GM12875 (cell line): Measurements from ENCODE around the gene CSF2RB.

Source experiments
- H3K4me3 ChIP-seq: one replicate; pipeline ENCODE4 v1.5.1; 2011; ENCODE audit warnings: low read depth, low read length, control low read depth
- CTCF ChIP-seq: IDR thresholded peaks from 2 replicates; pipeline ENCODE4 v1.5.1; 2011; ENCODE audit warnings: low read depth, mild to moderate bottlenecking, control low read depth, inconsistent platforms, low read length, moderate library complexity, borderline replicate concordance; ENCODE audit not compliant: insufficient read depth

Gene CSF2RB

GRCh38 chr22:36936362-36937116, 23.1 kb downstream of the CSF2RB start:
- no peak for TF ChIP-seq CTCF
- H3K4me3 ChIP-seq, result no peak overlapping the region

DNA sequence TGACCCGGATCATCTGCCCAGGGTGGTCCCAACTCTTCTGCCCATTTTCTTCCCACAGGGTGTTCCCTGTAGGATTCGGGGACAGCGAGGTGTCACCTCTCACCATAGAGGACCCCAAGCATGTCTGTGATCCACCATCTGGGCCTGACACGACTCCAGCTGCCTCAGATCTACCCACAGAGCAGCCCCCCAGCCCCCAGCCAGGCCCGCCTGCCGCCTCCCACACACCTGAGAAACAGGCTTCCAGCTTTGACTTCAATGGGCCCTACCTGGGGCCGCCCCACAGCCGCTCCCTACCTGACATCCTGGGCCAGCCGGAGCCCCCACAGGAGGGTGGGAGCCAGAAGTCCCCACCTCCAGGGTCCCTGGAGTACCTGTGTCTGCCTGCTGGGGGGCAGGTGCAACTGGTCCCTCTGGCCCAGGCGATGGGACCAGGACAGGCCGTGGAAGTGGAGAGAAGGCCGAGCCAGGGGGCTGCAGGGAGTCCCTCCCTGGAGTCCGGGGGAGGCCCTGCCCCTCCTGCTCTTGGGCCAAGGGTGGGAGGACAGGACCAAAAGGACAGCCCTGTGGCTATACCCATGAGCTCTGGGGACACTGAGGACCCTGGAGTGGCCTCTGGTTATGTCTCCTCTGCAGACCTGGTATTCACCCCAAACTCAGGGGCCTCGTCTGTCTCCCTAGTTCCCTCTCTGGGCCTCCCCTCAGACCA, 24.0 kb downstream of the CSF2RB start:
- no peak overlapping the region for H3K4me3 ChIP-seq
- TF ChIP-seq CTCF, result no peak

- no peak for TF ChIP-seq CTCF
- H3K4me3 ChIP-seq, result no peak overlapping the region
Observed at GRCh38 chr22:36938028-36938425, 24.6 kb downstream of the CSF2RB start.

DNA sequence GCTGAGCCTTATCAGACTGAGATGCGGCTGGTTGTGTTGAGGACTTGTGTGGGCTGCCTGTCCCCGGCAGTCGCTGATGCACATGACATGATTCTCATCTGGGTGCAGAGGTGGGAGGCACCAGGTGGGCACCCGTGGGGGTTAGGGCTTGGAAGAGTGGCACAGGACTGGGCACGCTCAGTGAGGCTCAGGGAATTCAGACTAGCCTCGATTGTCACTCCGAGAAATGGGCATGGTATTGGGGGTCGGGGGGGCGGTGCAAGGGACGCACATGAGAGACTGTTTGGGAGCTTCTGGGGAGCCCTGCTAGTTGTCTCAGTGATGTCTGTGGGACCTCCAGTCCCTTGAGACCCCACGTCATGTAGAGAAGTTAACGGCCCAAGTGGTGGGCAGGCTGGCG, 25.5 kb downstream of the CSF2RB start:
- no peak overlapping the region for H3K4me3 ChIP-seq
- TF ChIP-seq CTCF, result no peak

DNA sequence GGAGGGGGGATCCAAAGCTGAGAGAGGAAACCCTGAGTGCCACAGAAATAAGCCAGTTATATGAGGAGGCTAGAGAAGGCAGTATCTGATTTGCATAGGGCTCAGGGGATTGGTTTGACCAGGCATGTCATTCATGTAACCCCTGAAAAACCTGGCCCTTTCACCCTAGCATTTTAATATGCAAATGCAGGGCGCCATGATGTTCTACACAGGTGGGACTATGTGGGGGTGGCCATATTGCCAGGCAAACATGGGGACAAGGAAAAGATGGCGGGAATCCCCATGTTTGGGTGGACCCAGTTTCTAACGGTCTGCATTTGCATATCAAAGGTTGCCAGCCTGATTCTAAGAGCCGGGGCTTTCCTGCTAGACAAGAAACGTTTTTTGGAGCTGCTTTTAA, 27.2 kb downstream of the CSF2RB start:
- H3K4me3 ChIP-seq, result no peak overlapping the region
- TF ChIP-seq CTCF, result no peak

DNA sequence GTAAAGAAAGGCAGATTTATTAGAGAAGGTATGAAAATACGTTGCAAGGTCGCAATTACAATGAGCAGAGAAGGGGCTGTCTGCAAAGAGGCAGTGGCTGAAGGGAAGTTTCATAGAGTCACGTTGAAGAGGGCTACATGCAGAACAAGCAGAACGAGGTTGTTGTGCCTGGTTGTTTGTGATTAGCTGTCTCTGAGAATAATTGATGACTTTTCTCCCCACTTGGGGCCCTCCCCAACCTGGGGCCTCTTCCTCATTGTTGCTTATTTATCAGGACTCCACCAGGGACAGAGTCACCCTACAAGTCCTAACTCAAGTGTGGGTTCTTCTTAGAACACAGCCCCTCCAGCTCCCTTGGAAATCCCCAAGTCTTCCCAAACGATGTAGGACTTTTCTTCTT, 29.1 kb downstream of the CSF2RB start:
- no peak for TF ChIP-seq CTCF
- no peak overlapping the region for H3K4me3 ChIP-seq
